ENCODE data around the gene MAP3K8. TPM values are rescaled to one million over a fixed set of nuclear protein-coding genes. Genes with fewer than 3 reads are reported as not detected.
A peak's percentile ranks its signal among the peaks of the same experiment; 100 is the strongest.

MAP3K8 gene
- total RNA-seq, 2 donors from 2014 or later = 9.9 to 11.2 TPM

DNA sequence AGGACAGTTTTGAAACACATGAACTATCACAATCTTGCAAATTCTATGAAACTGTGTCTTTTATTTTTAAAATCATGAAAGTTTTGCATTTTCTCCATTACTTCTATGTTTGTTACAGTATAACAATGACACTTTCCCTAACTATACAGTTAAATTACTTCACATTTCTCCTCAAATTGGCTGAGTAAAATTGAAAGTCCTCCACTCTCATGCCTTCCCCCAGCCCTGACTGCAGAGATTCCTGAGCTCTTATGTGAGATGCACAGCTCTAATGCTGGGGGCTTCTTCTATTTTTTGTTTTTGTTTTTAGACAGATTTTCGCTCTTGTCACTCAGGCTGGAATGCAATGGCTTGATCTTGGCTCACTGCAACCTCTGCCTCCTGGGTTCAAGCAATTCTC, 22.7 kb upstream of the MAP3K8 start:
- Histone ChIP-seq H3K4me3 (no peak overlapping the region), H3K36me3 (replicated peaks in 1 of 2; ENCODE audit: insufficient read depth in 1 of 2, low read depth in 2 of 2) (no peaks in the 10 kb centered on the region), H3K27me3 (no peaks in the 10 kb centered on the region), H3K4me1 (no peaks in the 10 kb centered on the region), H3K27ac (no peak overlapping the region), H3K9me3 (no peaks in the 10 kb centered on the region)
- WGBS, 2 donors = 87 to 95% methylated on average over 1 of the region's 1 CpG
- intact Hi-C loops (cut with DNase I) = loop anchor here (5.0 kb wide), 1 partner anchor 126 kb away; no protein-coding TSS in a partner anchor
- no peak for TF ChIP-seq POLR2A (IDR thresholded peaks at IDR 0.05)
- TF ChIP-seq, protein P1, sequence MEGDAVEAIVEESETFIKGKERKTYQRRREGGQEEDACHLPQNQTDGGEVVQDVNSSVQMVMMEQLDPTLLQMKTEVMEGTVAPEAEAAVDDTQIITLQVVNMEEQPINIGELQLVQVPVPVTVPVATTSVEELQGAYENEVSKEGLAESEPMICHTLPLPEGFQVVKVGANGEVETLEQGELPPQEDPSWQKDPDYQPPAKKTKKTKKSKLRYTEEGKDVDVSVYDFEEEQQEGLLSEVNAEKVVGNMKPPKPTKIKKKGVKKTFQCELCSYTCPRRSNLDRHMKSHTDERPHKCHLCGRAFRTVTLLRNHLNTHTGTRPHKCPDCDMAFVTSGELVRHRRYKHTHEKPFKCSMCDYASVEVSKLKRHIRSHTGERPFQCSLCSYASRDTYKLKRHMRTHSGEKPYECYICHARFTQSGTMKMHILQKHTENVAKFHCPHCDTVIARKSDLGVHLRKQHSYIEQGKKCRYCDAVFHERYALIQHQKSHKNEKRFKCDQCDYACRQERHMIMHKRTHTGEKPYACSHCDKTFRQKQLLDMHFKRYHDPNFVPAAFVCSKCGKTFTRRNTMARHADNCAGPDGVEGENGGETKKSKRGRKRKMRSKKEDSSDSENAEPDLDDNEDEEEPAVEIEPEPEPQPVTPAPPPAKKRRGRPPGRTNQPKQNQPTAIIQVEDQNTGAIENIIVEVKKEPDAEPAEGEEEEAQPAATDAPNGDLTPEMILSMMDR (IDR thresholded peaks at IDR 0.05) = no peak
- DNase-seq (no peak), ATAC-seq (no peak)

GRCh38 chr10:30412901-30413300, 21.1 kb upstream of the MAP3K8 start:
- DNase-seq (no peak), ATAC-seq (no peak)
- no peaks in the 10 kb centered on the region for H3K9me3 ChIP-seq
- H3K4me1 ChIP-seq = no peaks in the 10 kb centered on the region
- TF ChIP-seq POLR2A (IDR thresholded peaks at IDR 0.05) = no peak
- TF ChIP-seq, protein P1 (IDR thresholded peaks at IDR 0.05) = no peak
- H3K27me3 ChIP-seq = no peaks in the 10 kb centered on the region
- no peak overlapping the region for H3K4me3 ChIP-seq
- intact Hi-C loops (cut with DNase I) = loop anchor here (5.0 kb wide), 1 partner anchor 124 kb away; no protein-coding TSS in a partner anchor
- no peaks in the 10 kb centered on the region for H3K36me3 ChIP-seq (replicated peaks in 1 of 2; ENCODE audit: insufficient read depth in 1 of 2, low read depth in 2 of 2)
- no peak overlapping the region for H3K27ac ChIP-seq

DNA sequence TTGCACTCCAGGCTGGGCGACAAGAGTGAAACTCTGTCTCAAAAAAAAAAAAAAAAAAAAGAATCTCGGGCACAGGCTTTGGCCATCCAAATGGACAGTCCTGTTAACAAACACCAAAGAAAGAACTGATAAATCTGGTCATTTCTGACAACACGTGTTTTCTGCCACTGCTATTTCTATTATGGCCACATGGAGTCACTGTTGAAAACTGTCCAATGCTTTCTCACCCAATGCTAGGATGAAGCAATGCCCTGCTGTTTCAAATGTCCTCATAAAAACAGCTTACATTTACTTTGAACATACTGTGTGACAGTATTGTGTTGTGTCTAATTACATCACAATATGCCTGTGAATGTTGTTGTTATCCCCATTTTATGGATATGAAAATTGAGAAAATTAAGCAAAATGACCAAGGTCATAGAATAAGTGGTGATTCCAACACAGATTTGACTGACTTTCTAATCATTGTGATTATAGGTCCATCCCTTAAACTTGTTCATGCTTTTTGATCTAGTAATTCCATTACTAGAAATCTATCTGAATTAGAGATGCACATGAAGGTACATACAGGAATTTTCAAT, 19.9 kb upstream of the MAP3K8 start:
- Histone ChIP-seq H3K27me3 (no peaks in the 10 kb centered on the region), H3K4me3 (no peak overlapping the region), H3K4me1 (peaks cover 9% of the 10 kb centered on the region), H3K27ac (no peak overlapping the region), H3K9me3 (no peaks in the 10 kb centered on the region), H3K36me3 (replicated peaks in 1 of 2; ENCODE audit: insufficient read depth in 1 of 2, low read depth in 2 of 2) (no peaks in the 10 kb centered on the region)
- DNase-seq = peak; percentile 20 to 61 (median 27)
- intact Hi-C loops (cut with DNase I) = loop anchor here (5.0 kb wide), 1 partner anchor 123 kb away; no protein-coding TSS in a partner anchor
- no peak for TF ChIP-seq POLR2A (IDR thresholded peaks at IDR 0.05)
- TF ChIP-seq, protein P1 (IDR thresholded peaks at IDR 0.05) = peak; percentile 52 to 91 (median 88)
- WGBS, 2 donors = 21 to 26% methylated on average over 3 of the region's 3 CpGs
- peak; percentile 85 for ATAC-seq

DNA sequence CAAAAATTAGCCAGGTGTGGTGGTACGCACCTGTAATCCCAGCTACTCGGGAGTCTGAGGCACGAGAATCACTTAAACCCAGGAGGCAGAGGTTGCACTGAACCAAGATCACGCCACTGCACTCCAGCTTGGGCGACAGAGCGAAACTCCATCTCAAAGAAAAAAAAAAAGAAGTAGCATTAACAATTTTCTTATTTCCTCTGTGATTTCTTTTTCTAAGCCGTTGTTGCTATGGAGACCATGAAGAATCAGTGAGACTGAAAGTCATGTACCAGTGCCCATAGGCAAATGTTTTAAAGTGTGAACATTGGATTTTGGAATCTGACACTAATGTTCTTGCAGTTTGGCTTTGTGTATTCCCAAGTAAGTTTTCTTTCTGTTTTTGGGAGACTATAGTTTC, 18.4 kb upstream of the MAP3K8 start:
- no peaks in the 10 kb centered on the region for H3K9me3 ChIP-seq
- H3K4me3 ChIP-seq = no peak overlapping the region
- peaks cover 9% of the 10 kb centered on the region for H3K4me1 ChIP-seq
- H3K27me3 ChIP-seq = no peaks in the 10 kb centered on the region
- TF ChIP-seq, protein P1 (IDR thresholded peaks at IDR 0.05) = no peak
- TF ChIP-seq POLR2A (IDR thresholded peaks at IDR 0.05) = no peak
- intact Hi-C loops (cut with DNase I) = no loop called here
- 82 to 85% methylated on average over 7 of the region's 7 CpGs for WGBS, 2 donors
- no peaks in the 10 kb centered on the region for H3K36me3 ChIP-seq (replicated peaks in 1 of 2; ENCODE audit: insufficient read depth in 1 of 2, low read depth in 2 of 2)
- no peak for DNase-seq
- ATAC-seq = no peak
- H3K27ac ChIP-seq = no peak overlapping the region

DNA sequence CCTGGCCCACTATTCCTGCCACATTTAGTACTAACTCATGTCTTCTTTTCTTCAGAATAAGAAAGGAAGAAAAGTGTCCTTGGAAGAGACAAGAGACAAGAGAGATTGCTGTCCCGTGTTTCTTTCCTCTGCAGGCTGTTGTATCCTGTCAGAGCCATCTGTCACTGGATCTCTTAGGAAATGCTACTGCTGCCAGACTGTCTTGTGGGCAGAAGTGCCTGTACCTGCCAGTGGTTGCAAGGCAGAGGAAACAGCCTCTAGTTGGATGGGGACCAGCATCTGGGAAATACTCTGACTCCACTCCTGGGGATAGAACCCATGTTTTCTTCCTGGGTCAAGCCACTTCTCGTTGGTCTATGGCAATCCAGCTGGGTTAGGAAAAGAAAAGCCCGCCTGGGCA, 16.7 kb upstream of the MAP3K8 start:
- DNase-seq = no peak

More for the DNA sequence above, 16.7 kb upstream of the MAP3K8 start:
- ATAC-seq = no peak
- Histone ChIP-seq H3K36me3 (replicated peaks in 1 of 2; ENCODE audit: insufficient read depth in 1 of 2, low read depth in 2 of 2) (no peaks in the 10 kb centered on the region), H3K4me1 (peaks cover 9% of the 10 kb centered on the region), H3K4me3 (no peak overlapping the region), H3K9me3 (no peaks in the 10 kb centered on the region), H3K27ac (no peak overlapping the region), H3K27me3 (no peaks in the 10 kb centered on the region)
- WGBS, 2 donors = 63 to 73% methylated on average over 3 of the region's 3 CpGs
- TF ChIP-seq POLR2A (IDR thresholded peaks at IDR 0.05) = no peak
- TF ChIP-seq, protein P1 (IDR thresholded peaks at IDR 0.05) = no peak
- intact Hi-C loops (cut with DNase I) = no loop called here
